ENCODE measurements around the gene SLC13A4. TPM values are rescaled to one million over a fixed set of nuclear protein-coding genes. Genes with fewer than 3 reads are reported as not detected.

The SLC13A4 gene
- total and polyA plus RNA-seq, 8 donors: 0.08 TPM; not detected in 7

DNA sequence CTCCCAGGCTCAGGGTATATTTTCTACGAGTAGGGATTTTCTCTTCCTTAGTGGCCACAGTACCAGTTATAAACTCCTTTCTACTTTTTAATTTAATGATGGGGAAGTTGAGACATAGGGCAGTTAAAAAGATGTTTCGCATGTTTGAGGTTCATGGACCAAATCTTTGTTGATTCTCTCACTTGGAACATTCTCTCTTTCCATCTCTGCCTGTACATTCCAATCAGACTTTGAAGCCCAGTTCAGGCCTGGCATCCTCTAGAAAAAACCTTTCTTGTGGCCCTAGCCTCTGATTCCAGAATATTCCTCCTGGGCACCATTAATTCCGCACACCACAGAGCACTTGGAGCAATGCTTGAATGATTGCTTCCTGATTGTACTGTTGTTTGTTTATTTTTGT lies 18.5 kb downstream of the SLC13A4 start:
- WGBS, 2 donors: 88 to 91% methylated on average over 3 of the region's 3 CpGs
- Histone ChIP-seq H3K4me1 (no peaks in the 10 kb centered on the region), H3K4me3 (no peak overlapping the region), H3K36me3 (no peaks in the 10 kb centered on the region), H3K27ac (no peak overlapping the region), H3K9me3 (no peaks in the 10 kb centered on the region), H3K27me3 (no peaks in the 10 kb centered on the region)
- FAIRE-seq (no peak), ATAC-seq (no peak), DNase-seq (no peak)
- no peak for TF ChIP-seq CTCF (IDR thresholded peaks at IDR 0.05)
- intact Hi-C loops (cut with DNase I): no loop called here

DNA sequence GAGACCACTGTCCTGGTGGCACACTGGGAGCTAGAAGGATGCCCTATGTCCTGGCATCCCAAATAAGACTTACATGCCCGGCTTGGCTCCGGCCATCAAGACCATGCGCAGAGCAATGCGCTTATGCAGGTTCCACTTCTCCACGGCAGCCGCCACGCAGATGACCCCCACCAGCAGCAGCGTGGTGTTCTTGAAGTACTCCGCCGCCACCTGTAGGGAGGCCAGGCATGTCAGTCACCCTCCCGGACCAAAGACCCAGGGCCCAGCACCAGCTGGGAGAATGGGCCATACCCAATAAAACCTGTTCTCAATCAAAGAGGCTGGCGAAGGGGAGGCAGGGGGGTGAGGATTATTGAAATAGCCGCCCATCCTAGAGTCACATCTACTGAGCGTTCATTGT lies 19.9 kb downstream of the SLC13A4 start:
- no peak for FAIRE-seq
- Histone ChIP-seq H3K9me3 (no peaks in the 10 kb centered on the region), H3K4me1 (no peaks in the 10 kb centered on the region), H3K4me3 (no peak overlapping the region), H3K27me3 (no peaks in the 10 kb centered on the region), H3K27ac (no peak overlapping the region), H3K36me3 (no peaks in the 10 kb centered on the region)
- TF ChIP-seq CTCF (IDR thresholded peaks at IDR 0.05): no peak
- no peak for DNase-seq
- intact Hi-C loops (cut with DNase I): no loop called here
- WGBS, 2 donors: 84% methylated on average over 14 of the region's 14 CpGs
- ATAC-seq: no peak

DNA sequence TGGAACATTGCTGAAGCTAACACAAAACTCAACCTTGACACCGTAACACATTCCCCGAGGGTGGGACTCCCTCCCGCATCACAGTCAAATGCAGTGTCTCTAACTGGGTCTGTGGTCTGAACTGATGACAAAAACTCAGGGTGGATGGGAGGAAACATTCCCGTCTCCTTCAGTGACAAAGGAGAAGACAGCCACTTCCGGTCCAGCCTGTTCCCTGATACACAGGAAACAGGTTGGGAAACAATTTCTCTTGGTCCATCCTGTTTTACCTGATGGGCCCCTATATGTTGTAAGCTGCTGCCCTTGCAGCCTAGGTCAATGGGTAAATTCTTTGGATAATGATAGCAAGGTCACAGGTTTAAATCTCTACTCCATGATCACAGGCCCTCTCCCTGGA lies 20.4 kb downstream of the SLC13A4 start:
- no peaks in the 10 kb centered on the region for H3K36me3 ChIP-seq
- H3K27me3 ChIP-seq: no peaks in the 10 kb centered on the region
- H3K27ac ChIP-seq: no peak overlapping the region
- FAIRE-seq (no peak), ATAC-seq (no peak), DNase-seq (no peak)
- no peak for TF ChIP-seq CTCF (IDR thresholded peaks at IDR 0.05)
- no peaks in the 10 kb centered on the region for H3K4me1 ChIP-seq
- H3K9me3 ChIP-seq: no peaks in the 10 kb centered on the region
- intact Hi-C loops (cut with DNase I): no loop called here
- no peak overlapping the region for H3K4me3 ChIP-seq
- 77 to 86% methylated on average over 5 of the region's 5 CpGs for WGBS, 2 donors

GRCh38 chr7:135706858-135707569 lies 21.0 kb downstream of the SLC13A4 start:
- no peak overlapping the region for H3K4me3 ChIP-seq
- ATAC-seq (no peak), DNase-seq (no peak), FAIRE-seq (no peak)
- H3K4me1 ChIP-seq: no peaks in the 10 kb centered on the region
- H3K36me3 ChIP-seq: no peaks in the 10 kb centered on the region
- H3K27me3 ChIP-seq: no peaks in the 10 kb centered on the region
- TF ChIP-seq CTCF (IDR thresholded peaks at IDR 0.05): no peak
- no peaks in the 10 kb centered on the region for H3K9me3 ChIP-seq
- 56 to 73% methylated on average over 7 of the region's 7 CpGs for WGBS, 2 donors
- intact Hi-C loops (cut with DNase I): no loop called here
- H3K27ac ChIP-seq: no peak overlapping the region

GRCh38 chr7:135706038-135706742 lies 21.8 kb downstream of the SLC13A4 start:
- no peaks in the 10 kb centered on the region for H3K9me3 ChIP-seq
- intact Hi-C loops (cut with DNase I): no loop called here
- H3K27ac ChIP-seq: no peak overlapping the region
- no peak for FAIRE-seq
- H3K27me3 ChIP-seq: no peaks in the 10 kb centered on the region
- H3K4me1 ChIP-seq: no peaks in the 10 kb centered on the region
- H3K4me3 ChIP-seq: no peak overlapping the region
- H3K36me3 ChIP-seq: no peaks in the 10 kb centered on the region
- TF ChIP-seq CTCF (IDR thresholded peaks at IDR 0.05): no peak
- 84 to 86% methylated on average over 19 to 20 of the region's 20 CpGs for WGBS, 2 donors
- ATAC-seq: no peak
- DNase-seq: no peak

Measured in pancreas (tissue), 10 donors.